GM19397 (cell line): Measurements from ENCODE around the gene SLX4IP.

Experiments
- ATAC-seq: cut with Tn5 transposase; IDR thresholded peaks from one replicate; pipeline ENCODE4 v1.9.1; 2021; ENCODE audit warnings: mild to moderate bottlenecking, moderate library complexity; ENCODE audit not compliant: unreplicated experiment

SLX4IP gene

DNA sequence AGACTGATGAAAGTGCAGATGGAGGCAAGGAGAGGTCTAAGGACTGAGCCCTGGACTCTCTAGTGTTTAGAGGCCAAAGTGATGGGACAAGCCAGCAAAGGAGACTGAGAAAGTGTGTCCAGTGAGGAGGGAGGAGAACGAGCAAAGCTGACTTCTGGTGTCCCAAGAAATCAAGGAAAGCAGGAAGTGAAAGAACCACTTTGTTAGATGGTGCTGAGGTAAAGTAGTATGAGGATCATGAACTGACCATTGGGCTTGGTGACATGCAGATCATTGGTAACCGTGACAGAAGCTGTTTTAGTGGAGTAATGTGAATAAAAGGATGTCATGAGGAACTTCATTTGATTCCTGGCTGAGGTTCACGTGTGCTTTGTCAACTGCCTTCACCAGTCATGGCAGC lies 108.4 kb downstream of the SLX4IP start:
- ATAC-seq = no peak

DNA sequence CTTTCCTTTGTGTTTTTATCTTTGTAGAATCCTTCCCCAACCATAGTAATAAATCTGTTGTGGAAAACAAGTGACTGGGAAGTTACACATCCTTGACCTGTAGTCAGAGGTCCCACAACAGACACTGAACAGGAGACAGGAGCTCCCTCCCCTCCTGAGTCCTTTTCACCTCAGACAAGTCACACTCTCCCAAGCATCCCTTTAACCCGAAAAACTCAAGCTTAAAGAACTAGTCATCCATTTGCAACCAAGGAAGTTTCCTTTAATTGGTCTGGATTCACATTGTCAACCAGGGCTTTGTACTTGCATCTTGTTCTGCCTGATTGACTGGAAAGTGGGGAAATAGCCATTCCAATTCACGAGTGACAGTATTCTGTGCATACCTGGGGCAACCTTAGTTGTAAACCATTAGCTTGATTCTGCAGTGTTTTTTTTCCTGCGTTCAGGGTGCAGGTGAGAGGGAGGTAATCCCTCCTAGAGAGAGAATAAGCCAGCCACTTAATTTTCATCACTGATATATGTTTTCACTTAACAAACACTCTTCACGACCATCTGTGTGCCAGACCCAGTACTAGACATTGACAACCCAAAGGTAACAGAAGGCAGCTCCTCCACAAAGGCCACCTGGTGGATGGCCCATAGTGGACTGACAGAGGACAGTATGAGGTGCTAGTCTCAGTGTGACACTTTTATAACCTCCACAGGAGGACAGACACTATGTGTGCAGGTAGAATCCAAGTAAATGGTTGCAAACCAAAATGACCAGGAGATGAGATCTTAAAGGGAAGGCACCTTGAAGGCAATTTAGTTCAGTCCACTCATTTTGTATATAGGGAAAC lies 112.4 kb downstream of the SLX4IP start:
- no peak for ATAC-seq

DNA sequence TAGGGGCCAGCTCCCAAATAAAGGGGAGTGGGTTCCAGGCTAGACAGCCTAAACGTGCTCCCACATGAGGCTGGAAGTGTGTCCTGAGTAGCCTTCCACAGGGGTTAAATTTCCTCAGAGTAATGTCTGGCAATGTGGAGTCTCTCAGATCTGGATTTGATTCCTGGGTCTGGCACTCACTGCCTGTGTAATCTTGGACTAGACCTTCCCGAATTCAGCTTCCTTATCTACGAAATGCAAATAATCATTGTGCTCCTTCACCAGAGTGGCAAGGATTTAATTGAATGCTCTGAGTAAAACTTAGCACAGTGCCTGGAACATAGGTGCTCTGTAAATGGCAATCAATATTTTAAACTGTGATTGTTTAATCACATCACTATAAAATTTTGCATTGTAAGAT lies 114.4 kb downstream of the SLX4IP start:
- no peak for ATAC-seq

DNA sequence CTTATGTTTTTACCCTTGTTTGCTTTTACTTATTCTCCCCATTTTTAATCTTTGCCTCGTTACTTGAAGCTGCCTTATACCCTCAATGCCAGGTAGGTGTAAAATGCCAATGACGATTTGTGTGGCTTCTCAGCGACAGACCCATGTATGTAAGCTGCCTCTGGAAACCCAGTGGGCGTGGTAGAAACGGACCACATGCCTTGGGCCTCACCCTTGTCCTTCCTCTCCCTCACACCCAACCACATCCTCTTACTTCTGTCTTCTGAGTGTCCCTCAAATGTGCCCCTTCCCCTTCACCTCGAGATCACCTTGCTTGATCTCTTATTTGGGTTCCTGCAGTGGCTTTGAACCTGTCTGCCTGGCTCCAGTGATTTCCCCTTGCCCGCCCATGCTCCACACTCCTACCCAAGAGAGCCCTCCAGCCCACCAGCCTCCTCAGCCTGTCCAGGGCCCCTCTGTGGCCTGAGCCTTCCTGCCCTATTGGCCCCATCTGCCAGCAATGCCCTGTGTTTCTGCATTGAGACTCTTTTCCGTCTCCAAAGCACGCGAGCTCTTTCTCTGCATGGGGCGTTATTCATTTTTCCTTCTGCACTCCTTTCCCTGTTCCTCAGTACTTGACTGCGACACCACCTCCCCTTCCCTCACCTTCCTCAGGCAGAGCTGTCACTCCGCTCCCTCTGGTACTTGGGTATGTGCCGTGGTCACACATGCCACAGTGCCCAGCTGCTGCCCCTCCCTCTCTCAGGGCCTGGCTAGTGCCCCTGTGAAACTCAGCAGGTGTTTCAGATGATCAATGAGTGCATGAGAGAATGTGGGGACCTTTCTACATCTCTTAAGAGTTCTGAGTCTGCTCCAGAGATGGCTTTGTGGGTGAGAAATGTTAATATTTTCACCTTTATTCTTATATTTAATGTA lies 115.4 kb downstream of the SLX4IP start:
- no peak for ATAC-seq

DNA sequence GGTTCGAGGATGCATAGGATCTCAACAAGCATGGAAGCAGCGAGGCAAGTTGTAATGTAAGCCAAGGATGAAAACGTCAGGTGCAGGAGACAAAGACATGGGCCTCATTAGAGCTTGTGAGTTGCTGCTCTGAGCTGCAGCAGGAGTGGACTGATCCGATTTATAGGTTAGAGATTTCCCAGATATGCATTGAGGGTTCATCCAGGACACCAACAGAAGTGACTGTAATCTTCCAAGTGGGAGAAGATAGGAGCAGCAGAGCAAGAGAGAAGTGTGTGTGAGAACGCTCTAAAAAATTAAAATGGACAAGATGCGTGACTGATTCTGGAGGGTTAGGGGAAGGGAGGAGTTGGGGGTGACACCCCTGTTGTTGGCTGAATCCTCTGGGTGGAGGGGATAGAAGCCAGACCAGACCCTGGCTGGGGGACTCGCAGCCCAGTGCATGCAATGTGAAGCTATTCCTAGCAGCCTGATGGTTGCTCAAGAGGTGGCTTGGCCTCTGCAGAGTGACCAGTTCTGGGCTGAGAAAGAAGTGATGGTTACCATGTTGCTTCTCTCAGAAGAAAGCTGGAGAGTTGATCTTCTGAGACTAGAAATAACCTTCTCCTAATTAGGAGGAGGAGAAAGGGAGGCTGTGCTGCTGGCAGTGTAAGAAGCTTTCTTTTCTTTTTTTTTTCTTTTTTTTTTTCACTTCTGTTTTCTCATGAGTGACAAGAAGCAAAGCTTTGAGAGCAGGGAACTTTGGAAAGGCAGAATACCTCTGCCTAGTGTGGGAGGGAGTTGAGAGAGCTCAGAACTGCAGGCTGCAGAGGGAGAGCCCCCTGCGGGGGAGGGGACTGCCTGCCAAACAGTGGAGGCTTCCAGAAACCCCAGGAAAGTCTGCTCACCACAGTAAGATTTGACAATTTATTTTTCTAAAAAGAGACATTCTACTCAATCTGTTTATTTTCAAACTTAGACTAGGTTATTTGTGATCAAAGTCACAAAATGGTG lies 116.9 kb downstream of the SLX4IP start:
- ATAC-seq = no peak

DNA sequence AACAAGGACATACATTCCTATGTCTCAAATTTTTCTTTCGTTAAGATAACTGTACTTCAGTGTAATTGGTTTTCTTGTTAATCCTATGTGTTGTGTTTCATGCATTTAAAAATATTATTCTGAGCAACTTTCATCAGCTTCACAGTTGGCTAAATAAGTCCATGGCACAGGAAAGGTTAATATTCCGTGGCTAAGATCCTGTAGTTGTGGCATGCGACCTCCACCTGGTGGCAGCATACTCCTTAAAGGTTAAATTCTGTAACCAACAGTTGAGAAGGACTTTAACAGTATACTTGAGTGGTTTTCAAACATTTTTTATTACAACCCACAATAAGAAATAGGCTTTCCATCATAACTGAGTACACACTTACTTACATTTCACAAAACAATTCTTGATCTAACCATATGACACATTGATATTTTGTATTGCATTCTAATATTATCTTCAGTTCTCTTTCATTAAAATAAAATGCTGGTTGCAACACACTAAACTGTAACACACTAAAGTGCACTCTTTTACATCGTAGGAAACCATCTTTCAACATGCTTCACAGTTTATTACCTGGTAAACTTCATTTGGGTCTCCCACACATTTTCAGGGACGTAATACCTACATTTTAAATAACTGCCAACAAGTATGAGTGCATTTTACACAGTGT lies 118.3 kb downstream of the SLX4IP start:
- peak; percentile 55 for ATAC-seq

DNA sequence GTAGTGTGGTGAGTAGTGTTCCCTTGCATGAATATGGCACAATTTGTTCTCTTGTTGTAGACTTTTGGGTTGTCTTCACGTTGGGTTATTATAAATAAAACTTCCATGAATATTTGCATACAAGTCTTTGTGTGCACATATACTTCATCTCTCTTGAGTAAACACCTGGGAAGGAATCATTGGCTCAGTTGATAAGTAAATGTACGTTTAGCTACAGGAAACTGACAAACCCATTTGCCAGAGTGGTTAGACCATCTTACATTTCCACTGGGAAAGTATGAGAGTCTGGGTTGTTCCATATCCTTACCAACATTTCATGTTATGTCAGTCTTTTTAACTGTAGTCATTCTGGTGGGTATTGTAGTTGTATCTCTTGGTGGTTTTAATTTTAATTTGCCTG lies 119.2 kb downstream of the SLX4IP start:
- ATAC-seq = no peak

DNA sequence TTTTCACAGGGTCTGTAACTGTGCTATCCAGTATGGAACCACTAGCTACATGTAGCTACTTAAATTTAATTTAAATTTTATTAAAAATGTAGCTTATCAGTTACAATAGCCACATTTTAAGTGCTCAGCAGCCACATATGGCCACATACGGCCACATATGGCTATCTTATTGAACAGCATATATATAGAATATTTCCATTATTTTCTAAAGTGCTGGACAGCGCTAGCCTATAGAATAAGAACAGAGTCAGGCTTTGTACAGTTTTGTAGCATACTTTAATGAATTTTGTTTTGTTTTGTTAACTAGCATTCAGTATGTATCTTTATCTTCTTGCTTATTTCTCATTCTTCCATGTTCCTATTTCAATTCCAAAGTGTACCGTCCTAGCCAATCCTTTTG lies 120.3 kb downstream of the SLX4IP start:
- no peak for ATAC-seq

DNA sequence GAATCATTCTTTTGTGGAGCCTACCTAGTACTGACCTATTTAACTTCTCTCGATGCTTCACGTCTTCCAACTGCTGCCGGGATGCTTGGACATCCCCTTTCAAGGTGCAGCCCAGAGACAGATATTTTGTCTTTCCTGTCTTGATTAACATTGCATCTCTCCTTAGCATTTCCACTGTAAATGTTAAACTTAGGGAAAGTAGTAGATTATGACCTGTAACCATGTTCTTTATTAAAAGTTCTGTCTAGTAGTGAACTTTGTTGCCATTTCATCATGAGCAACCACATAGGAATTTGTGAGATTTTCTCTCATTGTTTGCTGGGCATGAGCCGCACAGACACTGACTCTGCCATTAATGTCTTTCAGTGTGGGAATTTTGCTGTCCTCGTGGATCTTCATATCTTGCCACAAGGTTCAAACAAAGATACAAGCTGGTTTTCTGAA lies 120.8 kb downstream of the SLX4IP start:
- ATAC-seq = no peak

DNA sequence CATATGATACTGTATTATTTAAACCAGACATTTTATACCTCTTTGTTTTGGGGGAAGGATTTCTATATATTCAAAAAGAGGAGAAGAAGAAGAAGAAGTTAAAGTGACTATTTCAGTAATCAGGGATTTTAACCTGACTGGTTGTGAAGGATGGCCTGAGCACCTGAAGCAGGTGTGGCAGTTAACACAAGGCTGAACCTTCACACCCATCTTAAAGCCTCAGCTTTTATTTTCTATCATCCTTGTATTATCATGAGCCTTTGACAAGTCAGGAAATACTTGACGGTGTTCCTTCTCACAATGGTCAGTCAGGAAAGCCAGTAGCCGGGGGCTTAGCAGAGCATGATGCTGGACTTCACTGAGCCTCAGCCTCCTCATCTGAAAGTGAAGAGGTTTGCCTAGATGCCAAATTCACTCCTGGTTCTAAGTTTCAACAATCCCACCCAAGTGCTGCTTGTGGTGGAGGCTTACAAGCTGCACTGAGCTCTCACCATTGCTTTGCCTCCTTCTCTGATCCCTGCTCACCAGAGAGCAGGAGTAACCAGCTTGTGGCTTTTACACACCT lies 121.5 kb downstream of the SLX4IP start:
- no peak for ATAC-seq

DNA sequence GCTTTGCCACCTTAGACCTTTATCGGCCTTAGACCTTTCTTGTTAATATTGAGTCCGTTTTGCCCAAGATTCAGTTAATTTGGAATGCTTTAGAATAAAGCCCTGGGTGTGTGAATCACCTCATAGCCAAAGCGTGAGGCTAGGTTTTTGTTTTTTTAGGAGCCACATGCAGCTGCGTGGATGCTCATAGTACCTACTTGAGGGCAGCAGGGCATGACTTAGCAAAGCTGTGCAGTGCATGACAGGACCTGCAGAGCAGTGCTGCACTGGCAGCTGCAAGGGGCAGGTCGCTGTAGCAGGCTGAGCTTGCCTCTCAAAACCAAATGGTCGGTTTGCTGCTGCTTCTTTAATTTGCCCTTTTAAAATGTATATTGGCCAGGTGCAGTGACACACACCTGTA lies 122.6 kb downstream of the SLX4IP start:
- ATAC-seq = no peak

DNA sequence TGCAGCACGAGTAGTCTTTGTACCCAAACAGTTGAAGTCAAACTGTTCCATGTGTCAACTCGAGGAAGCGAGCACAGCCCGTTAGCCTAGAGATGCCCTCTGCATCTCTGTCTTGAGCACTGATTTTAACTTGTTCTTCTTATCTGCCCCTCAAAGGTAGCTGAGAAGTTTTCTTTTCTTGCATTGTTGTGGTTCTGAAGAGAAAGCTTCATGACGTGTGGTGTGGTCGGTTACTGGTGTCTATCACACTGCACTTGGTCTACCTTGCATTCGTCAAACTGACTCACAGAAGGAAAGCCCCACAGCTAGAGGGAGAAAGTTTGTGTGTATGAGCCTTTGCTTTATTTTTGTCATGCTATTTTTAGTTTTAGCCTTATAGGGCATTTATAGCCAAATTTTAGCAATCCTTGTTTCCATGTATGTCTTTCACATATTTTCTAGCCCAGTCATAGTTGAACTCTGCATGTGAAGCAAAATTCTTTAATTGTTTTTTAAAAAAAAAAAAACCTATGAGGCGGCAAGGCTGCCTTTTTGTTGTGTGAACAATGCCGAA lies 123.6 kb downstream of the SLX4IP start:
- ATAC-seq = peak; percentile 73

DNA sequence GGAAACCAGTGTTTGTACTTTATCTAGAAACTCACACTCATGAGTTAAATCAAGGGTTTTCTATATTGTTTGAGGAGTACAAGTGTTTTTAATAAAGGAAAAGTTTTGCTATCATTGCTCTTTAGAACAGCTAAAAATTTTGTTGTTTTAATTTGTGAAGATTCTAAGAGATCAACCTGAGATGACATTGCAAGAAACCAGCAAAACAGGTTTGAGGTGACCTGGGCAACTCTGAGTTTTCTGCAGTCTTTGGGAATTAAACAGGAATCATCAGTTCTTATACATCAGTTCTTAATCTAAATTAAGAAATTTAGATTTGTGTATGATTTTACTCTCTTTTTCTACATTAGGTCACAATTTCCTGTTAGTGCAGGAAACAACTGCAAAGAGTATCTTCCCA lies 124.2 kb downstream of the SLX4IP start:
- ATAC-seq = no peak

DNA sequence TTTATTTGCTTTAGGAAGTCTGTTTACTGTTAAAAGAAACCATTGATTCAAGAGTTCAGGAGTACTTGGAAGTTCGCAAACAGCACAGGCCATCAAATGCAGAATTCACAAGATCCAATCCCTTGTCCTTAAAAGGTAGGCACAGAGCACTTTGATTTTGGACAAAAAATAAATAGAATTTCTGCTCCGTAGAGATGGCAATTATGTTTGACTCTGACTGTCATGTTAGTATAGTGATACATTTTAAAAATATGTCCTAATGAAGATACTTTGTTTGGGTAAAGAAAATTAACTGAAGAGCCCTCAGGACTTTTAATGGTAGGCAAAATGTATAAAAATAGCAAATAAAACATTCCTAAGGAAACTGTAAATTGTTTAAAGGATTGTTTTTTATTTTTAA lies 125.6 kb downstream of the SLX4IP start:
- no peak for ATAC-seq

DNA sequence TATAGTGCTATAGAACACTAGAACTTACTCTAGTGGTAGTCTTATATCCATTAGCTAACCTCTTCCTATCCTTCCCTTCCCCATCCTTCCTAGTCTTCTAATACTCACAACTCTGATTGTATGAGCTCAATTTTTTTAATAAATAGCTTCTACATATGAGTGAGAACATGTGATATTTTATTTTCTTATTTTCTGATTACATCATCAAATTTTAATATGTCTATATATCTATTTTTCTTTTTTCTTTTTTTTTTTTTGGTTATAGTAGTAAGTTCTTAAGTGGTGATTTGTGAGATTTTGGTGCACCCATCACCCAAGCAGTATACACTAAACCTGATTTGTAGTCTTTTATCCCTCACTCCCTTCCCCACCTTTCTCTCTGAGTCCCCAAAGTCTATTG lies 126.2 kb downstream of the SLX4IP start:
- no peak for ATAC-seq

DNA sequence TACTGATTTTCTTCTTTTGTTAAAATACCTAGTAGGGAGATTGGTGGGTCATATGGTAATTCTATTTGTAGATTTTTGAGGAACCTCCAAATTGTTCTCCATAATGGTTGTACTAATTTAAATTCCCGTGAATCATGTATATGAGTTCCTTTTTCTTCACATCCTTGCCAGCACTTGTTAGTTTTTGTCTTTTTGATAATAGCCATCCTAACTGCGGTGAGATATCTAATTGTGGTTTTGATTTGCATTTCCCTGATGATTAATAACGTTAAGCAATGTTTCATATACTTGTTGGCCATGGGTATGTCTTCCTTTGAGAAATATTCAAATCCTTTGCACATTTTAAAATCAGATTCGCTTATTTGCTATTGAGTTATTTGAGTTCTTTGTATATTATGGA lies 127.8 kb downstream of the SLX4IP start:
- ATAC-seq = no peak

DNA sequence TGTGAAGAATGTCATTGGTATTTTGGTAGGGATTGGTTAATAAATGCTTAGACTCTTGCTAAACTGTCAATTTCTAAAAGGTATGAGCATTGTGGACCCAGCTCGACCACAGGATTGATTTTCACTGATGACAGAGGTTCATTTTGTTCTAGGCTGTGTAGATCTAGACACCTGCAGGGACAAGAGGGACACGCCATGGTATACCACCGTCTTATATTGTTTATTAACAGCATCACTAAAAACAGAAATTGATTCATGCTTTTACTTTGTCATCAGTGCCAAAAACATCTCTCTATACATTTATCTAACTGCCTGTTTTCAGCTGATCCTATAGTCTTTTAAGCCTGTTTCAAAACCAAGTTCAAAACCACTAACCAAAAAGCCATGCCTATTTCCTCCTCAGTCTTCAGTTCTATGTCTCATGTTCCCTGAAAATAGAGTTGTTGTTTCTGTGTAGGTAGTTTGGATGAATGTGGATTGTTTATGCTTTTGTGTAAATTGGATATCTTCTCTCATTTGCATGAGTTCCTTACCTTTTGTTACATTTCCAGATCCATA lies 128.9 kb downstream of the SLX4IP start:
- ATAC-seq = no peak

DNA sequence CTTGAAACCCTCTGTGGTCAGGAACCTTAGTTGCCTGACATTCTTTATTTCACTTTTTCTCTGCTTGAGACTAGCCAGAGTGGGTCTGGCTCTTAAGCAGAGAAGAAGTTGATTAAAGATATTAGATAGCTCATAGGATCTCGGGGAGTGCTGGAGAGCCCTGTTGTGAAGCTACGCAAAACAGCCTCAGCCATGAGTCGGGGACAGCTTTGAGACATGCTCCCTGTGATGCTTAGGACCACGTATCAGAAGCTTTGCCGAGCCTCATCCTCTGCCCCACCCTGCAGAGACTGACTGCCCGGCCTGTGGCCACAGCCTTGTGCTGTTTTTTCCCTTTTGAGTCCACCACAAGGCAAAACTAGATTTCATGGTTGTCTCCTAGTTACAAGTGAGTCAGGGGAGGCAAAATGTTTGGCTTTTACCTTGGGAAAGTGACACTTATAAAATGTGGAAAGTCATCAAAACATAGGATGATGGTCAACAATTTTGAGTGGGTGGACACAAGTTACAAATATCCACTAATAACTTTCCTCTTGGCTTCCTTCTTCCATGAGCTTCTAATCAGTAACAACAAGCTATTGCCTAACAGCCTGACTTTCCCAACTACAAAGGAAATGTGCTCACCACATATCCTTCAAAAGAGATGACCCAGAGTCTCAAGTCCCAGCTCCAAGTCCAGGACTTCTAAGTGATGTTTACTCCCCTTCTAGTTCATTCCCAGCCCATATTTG lies 130.3 kb downstream of the SLX4IP start:
- no peak for ATAC-seq
